OCI-LY7 (cell line): ENCODE data around the gene PIH1D1.

Experiments used
- EZH2phosphoT487 ChIP-seq: fragments of 200-600 bp; sonication (generic); IDR thresholded peaks from 2 replicates; pipeline ENCODE4 v1.6.1; 2018; ENCODE audit warnings: low read depth, borderline replicate concordance, mild to moderate bottlenecking, mixed run types, antibody characterized with exemption, low read length, moderate library complexity, mixed read lengths
- TF ChIP-seq, protein P1 (sequence below): fragments of 200-600 bp; sonication (generic); conservative IDR thresholded peaks from 2 replicates; pipeline ENCODE4 v1.5.1; 2014; ENCODE audit warnings: mild to moderate bottlenecking, antibody characterized with exemption, low read length, moderate library complexity, mixed read lengths

DNA sequence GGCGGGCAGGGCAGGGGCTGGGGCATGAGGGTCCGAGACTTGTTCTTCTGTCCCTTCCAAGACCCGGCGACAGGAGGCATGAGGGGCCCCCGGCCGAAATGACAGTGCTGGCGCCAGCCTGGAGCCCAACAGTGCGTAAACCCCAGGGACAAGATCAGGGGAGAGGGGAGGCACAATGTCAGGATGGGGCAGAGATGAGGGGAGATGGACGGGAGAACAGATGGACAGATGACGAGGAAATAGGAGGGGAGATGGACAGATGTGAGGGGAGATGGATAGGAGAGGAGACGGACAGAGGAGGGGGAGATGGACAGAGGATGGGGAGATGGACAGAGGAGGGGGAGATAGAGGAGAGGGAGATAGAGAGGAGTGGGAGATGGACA, 22.9 kb upstream of the PIH1D1 start:
- TF ChIP-seq, protein P1, sequence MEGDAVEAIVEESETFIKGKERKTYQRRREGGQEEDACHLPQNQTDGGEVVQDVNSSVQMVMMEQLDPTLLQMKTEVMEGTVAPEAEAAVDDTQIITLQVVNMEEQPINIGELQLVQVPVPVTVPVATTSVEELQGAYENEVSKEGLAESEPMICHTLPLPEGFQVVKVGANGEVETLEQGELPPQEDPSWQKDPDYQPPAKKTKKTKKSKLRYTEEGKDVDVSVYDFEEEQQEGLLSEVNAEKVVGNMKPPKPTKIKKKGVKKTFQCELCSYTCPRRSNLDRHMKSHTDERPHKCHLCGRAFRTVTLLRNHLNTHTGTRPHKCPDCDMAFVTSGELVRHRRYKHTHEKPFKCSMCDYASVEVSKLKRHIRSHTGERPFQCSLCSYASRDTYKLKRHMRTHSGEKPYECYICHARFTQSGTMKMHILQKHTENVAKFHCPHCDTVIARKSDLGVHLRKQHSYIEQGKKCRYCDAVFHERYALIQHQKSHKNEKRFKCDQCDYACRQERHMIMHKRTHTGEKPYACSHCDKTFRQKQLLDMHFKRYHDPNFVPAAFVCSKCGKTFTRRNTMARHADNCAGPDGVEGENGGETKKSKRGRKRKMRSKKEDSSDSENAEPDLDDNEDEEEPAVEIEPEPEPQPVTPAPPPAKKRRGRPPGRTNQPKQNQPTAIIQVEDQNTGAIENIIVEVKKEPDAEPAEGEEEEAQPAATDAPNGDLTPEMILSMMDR, result no peak
- no peak for TF ChIP-seq EZH2phosphoT487
